ENCODE measurements around the gene ZFX. TPM values are rescaled to one million over a fixed set of nuclear protein-coding genes. Genes with fewer than 3 reads are reported as not detected.
A peak's percentile ranks its signal among the peaks of the same experiment; 100 is the strongest.
"Not testable (repeated sequence)": the region's sequence is repeated elsewhere in the genome, so short reads cannot be mapped to it uniquely, and the experiment has no call there.

The ZFX gene
- total RNA-seq, result 10 to 100 TPM; 35.0 to 37.2 TPM

DNA sequence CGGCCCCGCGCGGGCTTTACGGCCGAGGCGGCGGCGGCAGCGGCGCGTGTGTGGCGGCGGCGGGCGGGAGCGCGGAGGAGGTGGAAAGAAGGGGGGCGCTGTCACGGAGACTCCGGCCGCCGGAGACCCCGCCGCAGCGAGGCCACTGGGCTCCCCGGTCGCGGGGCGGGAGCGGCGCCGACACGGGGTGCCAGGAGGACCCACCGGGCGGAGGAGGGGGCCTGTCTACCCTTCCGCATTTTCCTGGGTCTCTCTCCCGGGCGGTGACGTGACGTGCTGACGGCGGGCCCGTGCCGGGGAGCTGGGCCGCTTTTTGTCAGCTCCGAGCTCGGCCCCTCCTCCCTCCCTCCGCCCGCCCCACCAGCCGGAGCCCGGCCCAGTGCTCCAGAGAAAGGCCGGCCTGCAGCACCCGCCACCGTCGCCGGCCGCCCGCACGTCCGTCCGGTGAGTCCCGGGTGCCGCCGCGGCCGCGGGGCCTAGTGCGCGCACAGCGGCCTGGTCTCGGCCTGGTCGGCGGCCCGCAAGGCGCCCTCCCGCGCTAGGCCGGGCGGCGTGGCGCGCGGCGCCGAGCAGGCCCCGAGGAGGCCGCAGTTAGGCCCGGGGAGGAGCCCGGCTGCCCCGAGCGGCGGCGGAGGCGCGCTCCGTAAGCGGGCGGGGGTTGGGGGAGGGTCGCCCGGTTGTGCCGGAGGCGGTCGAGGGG, at the start of gene ZFX:
ZFX (plus strand) TSS at position 379 of the 700 bp plus-strand sequence. CDS start 23,014 bp downstream, outside the sequence.
- no peaks in the 10 kb centered on the region for H3K9me3 Mint-ChIP-seq
- H3K36me3 Mint-ChIP-seq, result peaks cover 24% of the 10 kb centered on the region
- peak within 1 kb of the TSS; percentile 93 for H3K4me3 Mint-ChIP-seq
- DNase-seq, result peak; percentile 59
- H3K27me3 Mint-ChIP-seq, result no peaks in the 10 kb centered on the region
- H3K4me1 Mint-ChIP-seq, result peaks cover 39% of the 10 kb centered on the region
- peak within 1 kb of the TSS; percentile 91 for H3K27ac Mint-ChIP-seq

DNA sequence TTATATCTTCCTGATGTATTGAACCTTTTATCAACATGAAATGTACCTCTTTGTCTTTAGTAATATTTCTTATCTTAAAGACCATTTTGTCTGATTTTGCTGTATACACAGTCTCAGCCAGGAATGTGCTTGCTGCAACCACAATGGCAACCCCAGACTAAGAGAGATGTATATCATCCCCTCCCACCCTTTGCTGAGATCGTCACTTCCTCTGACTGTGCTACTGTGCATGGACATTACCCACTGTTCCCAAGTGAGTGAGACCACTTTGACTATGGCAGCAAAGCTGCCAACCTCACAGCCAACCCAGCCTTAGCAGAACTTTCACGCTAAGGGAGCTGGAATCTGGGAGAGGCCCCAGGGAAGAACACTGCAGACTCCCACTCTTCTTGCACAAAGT, 48.8 kb upstream of the ZFX start:
- no peak overlapping the region for H3K4me3 Mint-ChIP-seq
- H3K27ac Mint-ChIP-seq, result no peak overlapping the region
- peaks cover 3% of the 10 kb centered on the region for H3K4me1 Mint-ChIP-seq
- H3K9me3 Mint-ChIP-seq, result no peaks in the 10 kb centered on the region
- H3K27me3 Mint-ChIP-seq, result no peaks in the 10 kb centered on the region
- H3K36me3 Mint-ChIP-seq, result peaks cover 1% of the 10 kb centered on the region
- no peak for DNase-seq

DNA sequence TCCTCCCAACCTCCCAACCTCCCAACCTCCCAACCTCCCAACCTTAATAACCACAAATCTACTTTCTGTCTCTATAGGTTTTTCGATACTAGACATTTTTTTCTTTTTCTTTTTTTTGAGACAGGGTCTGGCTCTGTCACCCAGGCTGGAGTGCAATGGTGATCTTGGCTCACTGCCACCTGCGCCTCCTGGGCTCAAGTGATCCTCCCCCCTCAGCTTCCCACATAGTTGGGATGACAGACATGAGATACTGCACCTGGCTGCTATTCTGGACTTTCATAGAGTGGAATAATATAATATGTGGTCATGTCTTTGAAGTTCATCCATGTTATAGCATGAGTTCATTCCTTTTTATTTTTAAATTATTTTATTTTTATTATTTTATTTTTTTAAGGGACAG, 39.5 kb upstream of the ZFX start:
- no peaks in the 10 kb centered on the region for H3K27me3 Mint-ChIP-seq
- DNase-seq, result no peak
- no peaks in the 10 kb centered on the region for H3K9me3 Mint-ChIP-seq
- no peaks in the 10 kb centered on the region for H3K4me1 Mint-ChIP-seq
- no peaks in the 10 kb centered on the region for H3K36me3 Mint-ChIP-seq
- no peak overlapping the region for H3K4me3 Mint-ChIP-seq
- no peak overlapping the region for H3K27ac Mint-ChIP-seq

DNA sequence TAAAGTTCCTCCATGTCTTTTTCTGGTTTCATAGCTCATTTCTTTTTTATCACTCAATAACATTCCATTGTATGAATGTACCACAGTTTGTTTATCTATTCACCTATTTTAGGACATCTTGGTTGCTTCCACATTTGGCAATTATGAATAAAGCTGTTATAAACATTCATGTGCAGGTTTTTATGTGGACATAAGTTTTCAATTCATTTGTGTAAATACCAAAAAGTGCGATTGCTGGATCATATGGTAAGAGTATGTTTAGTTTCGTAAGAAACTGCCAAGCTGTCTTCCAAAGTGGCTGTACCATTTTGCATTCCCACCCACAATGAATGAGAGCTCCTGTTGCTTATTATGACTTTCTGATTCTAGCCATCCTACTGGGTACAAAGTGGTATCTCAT, 36.3 kb upstream of the ZFX start:
- Mint-ChIP-seq H3K36me3 (no peaks in the 10 kb centered on the region), H3K27ac (no peak overlapping the region), H3K27me3 (no peaks in the 10 kb centered on the region), H3K9me3 (no peaks in the 10 kb centered on the region), H3K4me3 (no peak overlapping the region), H3K4me1 (no peaks in the 10 kb centered on the region)
- no peak for DNase-seq

DNA sequence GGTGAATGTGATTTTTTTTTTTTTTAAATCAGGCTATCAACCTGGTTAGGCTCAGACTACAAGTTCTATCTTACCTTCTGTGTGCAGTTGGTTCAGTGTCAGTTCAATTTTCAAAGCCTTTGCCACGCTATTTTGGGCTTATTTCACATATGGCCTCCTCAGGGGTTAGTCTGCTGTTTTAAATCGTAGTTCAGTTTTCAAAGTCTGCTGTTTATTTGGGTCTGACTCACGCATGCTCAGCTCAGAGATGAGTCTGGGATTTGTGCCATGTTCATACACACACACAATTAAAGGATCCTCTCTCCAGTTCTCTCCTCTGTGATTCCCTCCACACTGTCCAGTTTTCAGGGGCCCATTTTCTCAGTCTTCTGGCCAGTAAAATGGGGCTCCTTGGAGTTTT, 32.3 kb upstream of the ZFX start:
- Mint-ChIP-seq H3K4me3 (no peak overlapping the region), H3K27ac (no peak overlapping the region), H3K9me3 (no peaks in the 10 kb centered on the region), H3K4me1 (no peaks in the 10 kb centered on the region), H3K27me3 (no peaks in the 10 kb centered on the region), H3K36me3 (no peaks in the 10 kb centered on the region)
- no peak for DNase-seq

DNA sequence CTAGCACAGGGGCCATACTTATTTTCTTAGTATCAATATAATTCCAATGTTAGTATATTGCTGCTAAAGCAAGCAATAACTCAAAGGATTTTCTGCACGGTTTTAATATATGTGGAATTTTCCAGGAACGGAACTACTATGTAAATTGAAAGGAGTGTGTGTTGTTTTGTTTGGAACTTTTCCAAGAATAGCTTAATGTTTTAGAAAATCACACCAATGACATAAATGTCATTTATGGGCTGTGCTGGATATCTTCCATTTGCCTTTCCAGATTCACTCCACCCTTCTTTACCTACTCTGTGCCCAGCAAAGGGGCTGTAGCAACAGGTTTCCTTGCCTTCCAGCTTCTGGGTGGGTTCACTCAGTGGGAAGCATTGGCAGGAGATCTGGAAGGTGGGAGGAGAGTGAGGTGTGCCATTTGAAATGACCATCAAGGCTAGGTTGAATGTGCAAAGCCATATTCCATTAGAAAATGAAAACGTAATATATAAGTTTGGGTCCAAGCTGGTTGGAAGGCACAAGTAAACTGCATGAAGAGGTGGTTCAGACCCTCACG, 25.2 kb upstream of the ZFX start:
- H3K36me3 Mint-ChIP-seq, result no peaks in the 10 kb centered on the region
- no peak for DNase-seq
- no peaks in the 10 kb centered on the region for H3K27me3 Mint-ChIP-seq
- no peaks in the 10 kb centered on the region for H3K9me3 Mint-ChIP-seq
- no peak overlapping the region for H3K4me3 Mint-ChIP-seq
- H3K27ac Mint-ChIP-seq, result no peak overlapping the region
- no peaks in the 10 kb centered on the region for H3K4me1 Mint-ChIP-seq

DNA sequence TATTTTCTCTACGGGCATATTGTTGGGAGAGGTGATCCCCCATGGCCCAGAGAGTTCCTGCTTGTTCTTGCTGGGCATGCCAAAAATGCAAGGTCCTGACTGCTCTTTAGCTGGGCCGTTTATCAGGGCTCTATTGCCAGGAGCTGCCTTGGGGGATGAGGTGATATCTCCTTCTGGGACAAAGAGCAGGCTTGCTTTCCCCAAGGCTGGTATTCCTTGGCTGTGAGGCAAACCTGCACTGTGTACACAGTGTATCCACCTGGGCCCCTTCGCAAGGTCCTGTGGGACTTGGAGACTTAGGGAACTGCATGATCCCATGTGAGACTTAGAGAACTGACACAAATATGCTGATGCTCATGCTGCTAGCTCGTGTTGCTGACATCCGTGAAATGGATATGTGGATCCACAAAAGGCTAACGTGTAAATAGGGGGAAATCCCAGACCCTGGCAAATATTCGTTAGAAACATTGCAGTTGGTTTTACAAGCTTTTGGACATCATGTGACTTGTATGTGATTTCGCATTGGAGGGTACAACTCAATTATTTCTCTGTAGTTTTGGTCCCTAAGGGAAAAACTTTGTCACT, 24.4 kb upstream of the ZFX start:
- Mint-ChIP-seq H3K4me3 (no peak overlapping the region), H3K4me1 (no peaks in the 10 kb centered on the region), H3K27ac (no peak overlapping the region), H3K9me3 (no peaks in the 10 kb centered on the region), H3K36me3 (no peaks in the 10 kb centered on the region), H3K27me3 (no peaks in the 10 kb centered on the region)
- no peak for DNase-seq

DNA sequence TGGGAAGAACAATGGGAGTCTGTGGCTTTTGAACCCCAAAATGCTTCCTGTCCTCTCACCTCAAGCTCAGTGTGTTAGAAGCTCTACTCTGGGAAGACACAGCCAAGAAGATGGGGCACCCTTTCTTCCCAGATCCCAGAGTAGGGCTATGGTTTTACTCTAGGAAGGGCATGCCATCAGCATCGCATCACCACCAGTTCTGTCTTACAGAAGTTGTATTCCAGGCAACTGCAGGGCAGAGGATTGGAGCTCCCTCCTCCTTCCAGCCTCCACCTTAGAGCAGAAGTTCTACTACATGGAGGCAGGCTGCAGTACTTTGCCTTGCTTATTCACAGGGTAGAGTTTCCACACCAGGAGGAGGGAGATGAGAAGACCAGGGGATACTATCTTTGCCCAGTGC, 18.1 kb upstream of the ZFX start:
- Mint-ChIP-seq H3K4me1 (no peaks in the 10 kb centered on the region), H3K36me3 (no peaks in the 10 kb centered on the region), H3K4me3 (no peak overlapping the region), H3K27me3 (no peaks in the 10 kb centered on the region), H3K27ac (no peak overlapping the region), H3K9me3 (no peaks in the 10 kb centered on the region)
- no peak for DNase-seq

DNA sequence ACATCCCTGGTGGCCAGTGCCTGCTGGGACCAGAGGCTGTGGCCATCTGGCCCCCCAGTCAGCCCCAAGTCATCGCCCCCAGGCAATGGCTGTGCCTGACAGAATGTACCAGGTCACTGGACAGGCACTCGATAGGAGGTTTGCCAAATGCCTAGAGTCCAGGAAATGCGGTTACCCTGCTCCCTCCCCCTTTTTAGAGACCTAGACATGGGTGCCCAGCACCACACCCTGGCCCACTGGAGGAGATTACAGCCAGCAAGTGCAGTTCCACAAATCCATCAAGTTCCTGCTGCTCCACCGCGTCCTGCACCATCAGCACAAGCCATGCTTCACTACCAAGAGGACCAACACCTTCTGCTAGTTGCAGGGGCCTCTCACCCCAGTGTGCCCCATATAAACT, 16.2 kb upstream of the ZFX start:
- H3K9me3 Mint-ChIP-seq, result no peaks in the 10 kb centered on the region

DNA sequence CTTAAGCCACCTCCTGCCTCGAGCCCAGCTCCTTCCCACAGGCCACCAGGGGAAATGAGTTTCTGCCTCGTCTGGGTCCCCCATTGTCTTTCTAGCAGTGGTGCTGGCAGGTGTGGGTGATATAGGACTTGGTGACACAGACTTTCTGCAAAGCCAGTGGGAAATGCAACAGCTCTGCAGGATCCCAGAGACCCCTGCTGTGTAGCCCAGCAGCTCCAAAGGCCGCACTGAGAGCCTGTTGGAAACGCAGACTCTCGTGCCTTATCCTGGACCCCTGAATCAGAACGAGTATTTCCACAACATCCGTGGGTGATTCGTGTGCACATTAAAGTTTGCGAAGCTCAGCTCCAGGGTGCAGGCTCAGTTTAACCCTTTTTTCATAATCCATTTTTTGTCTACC, 13.8 kb upstream of the ZFX start:
- not testable (repeated sequence) for DNase-seq, H3K27me3 Mint-ChIP-seq, H3K4me1 Mint-ChIP-seq, H3K9me3 Mint-ChIP-seq, H3K4me3 Mint-ChIP-seq, H3K27ac Mint-ChIP-seq, H3K36me3 Mint-ChIP-seq

More for the DNA sequence above, 16.2 kb upstream of the ZFX start:
- Mint-ChIP-seq H3K4me1 (no peaks in the 10 kb centered on the region), H3K4me3 (no peak overlapping the region), H3K27ac (no peak overlapping the region), H3K36me3 (no peaks in the 10 kb centered on the region), H3K27me3 (no peaks in the 10 kb centered on the region)
- DNase-seq, result no peak

DNA sequence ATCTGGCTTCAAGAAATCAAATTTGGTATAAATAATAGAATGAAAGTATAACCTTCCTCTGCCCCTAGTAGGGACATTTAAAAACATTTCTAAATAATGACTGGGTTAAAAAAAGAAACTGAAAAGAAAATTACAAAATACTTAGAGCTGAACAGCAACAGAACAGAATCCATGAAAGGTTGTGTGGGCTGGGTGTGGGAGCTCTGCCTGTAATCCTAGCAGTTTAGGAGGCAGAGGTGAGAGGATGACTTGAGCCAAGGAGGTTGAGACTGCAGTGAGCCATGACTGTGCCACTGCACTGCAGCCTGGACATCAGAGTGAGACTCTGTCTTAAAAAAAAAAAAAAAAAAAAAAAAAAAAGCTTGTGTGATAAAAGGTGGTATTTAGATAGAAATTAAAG, 12.3 kb upstream of the ZFX start:
- H3K4me3 Mint-ChIP-seq, result no peak overlapping the region
- no peaks in the 10 kb centered on the region for H3K4me1 Mint-ChIP-seq
- no peaks in the 10 kb centered on the region for H3K36me3 Mint-ChIP-seq
- no peaks in the 10 kb centered on the region for H3K27me3 Mint-ChIP-seq
- H3K27ac Mint-ChIP-seq, result no peak overlapping the region
- no peaks in the 10 kb centered on the region for H3K9me3 Mint-ChIP-seq
- no peak for DNase-seq

DNA sequence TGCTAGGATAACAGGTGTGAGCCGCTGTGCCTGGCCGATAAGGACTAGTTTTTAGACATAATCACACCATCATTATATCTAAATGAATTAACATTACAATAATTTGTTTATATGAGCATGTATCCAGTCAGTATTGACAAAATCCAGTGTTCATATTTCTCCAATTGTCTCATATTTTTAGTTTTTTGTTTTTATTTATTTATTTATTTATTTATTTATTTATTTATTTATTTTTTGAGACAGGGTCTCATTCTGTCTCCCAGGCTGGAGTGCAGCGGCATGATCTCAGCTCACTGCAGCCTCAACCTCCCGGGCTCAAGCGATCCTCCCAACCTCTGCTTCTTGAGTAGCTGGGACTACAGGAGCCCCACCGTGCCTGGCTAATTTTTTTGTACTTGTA, 5.5 kb upstream of the ZFX start:
- H3K27me3 Mint-ChIP-seq, H3K9me3 Mint-ChIP-seq, DNase-seq, H3K36me3 Mint-ChIP-seq, H3K27ac Mint-ChIP-seq, H3K4me3 Mint-ChIP-seq: not testable (repeated sequence)
- H3K4me1 Mint-ChIP-seq, result peaks cover 16% of the 10 kb centered on the region

DNA sequence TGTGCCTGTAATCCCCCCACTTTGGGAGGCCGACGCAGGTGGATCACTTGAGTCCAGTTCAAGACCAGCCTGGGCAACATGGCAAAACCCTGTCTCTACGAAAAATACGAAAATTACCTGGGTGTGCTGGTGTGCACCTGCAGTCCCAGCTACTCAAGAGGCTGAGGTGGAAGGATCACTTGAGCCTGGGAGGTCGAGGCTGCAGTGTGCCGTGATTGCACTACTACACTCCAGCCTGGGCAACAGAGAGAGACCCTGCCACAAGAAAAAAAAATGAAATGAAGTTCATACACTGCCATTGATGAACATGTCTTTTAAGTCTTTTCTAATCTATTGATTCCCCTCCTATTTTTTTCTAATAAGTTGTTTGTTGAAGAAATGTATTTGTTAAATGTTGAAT, 5.0 kb upstream of the ZFX start:
- DNase-seq, result no peak
- no peak overlapping the region for H3K27ac Mint-ChIP-seq
- peaks cover 16% of the 10 kb centered on the region for H3K4me1 Mint-ChIP-seq
- H3K36me3 Mint-ChIP-seq, result no peaks in the 10 kb centered on the region
- H3K4me3 Mint-ChIP-seq, result no peak overlapping the region
- no peaks in the 10 kb centered on the region for H3K27me3 Mint-ChIP-seq
- no peaks in the 10 kb centered on the region for H3K9me3 Mint-ChIP-seq

DNA sequence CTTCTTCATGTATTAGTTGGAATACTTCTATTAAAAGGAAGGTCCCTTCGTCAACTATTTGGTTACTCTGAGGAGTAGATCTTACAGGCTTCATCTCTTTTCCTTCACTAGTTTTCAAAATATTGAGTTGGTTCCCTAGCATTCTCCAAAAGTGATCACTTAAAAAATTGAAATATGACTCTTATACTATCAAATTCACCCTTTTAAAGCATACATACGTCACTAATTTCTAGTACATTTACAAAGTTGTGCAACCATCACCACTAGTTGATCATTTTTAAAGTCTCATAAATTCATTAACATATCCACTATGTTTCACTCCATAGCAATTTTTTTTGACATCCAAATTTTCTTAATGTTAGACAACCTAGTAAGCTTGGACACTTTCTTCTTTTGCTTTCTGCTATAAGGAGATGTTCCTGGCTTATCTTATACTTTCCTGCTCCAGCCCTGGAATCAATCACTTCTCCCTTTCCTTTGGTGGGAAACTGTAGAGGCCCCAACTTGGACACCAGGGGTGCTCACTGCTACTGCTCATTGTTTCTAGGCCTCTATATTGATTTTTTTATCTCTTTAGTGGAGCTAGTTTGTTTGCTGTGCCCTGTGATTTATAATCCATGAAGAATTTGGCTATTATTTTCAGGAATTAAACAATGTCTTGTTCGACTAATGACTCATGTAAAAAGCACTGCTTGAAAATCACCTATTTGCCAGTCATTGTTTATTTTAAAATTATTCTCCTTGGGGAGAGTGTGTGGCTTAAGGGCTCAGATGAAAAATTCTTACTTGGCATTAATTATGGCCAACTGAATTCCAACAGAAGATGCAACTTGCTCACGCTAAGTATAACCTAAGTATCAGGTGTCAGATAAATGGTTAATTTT, 4.0 kb upstream of the ZFX start:
- no peak for DNase-seq
- no peak overlapping the region for H3K27ac Mint-ChIP-seq
- H3K36me3 Mint-ChIP-seq, result peaks cover under 1% of the 10 kb centered on the region
- no peak overlapping the region for H3K4me3 Mint-ChIP-seq
- no peaks in the 10 kb centered on the region for H3K27me3 Mint-ChIP-seq
- H3K4me1 Mint-ChIP-seq, result peaks cover 16% of the 10 kb centered on the region
- H3K9me3 Mint-ChIP-seq, result no peaks in the 10 kb centered on the region

DNA sequence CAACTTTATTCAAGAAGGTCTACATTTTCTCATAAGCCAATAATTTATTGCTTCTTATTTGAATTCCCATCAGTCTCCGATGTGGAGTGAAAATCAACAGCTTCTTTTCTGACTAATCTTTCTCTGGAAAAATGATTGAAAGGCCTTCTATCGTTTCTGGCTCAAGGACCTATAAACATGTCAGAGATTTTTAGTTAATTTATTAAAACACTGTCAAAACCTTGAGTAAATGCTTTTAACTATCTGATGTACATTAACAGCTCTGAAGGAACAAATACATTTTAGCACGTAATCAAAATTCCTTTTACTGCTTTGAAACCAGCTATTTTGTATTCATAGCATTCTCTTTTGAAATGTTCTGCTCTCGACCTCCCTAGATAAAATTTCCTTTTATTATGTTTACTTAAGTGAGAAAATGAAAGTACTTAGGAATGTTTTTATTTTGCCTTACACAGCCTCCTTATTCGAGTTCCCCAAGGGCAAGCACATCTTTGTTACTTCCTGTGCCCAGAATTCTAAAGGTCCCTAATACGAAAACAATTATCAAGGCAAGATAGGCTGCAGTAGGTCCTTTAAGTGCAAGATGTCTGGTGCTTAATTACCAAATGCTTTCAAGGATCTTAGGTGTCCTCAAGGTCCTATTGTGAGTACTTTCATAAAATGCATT, 3.1 kb upstream of the ZFX start:
- H3K9me3 Mint-ChIP-seq, result no peaks in the 10 kb centered on the region
- no peak for DNase-seq
- no peak overlapping the region for H3K4me3 Mint-ChIP-seq
- H3K27me3 Mint-ChIP-seq, result no peaks in the 10 kb centered on the region
- peaks cover 20% of the 10 kb centered on the region for H3K4me1 Mint-ChIP-seq
- H3K36me3 Mint-ChIP-seq, result peaks cover 9% of the 10 kb centered on the region
- peak overlapping the region; percentile 20 for H3K27ac Mint-ChIP-seq
